HG02870 (cell line): ENCODE measurements around the gene SEMA4B.
"Not testable (repeated sequence)": the region's sequence is repeated elsewhere in the genome, so short reads cannot be mapped to it uniquely, and the experiment has no call there.

Source experiments
- ATAC-seq: cut with Tn5 transposase; IDR thresholded peaks from one replicate; pipeline ENCODE4 v1.9.1; 2021; ENCODE audit warnings: mild to moderate bottlenecking, moderate library complexity; ENCODE audit not compliant: unreplicated experiment

Gene SEMA4B

GRCh38 chr15:90257776-90258175, 56.6 kb downstream of the SEMA4B start:
- ATAC-seq, result no peak

GRCh38 chr15:90259524-90259923, 58.4 kb downstream of the SEMA4B start:
- peak; percentile 84 for ATAC-seq

- not testable (repeated sequence) for ATAC-seq
These were observed 59.6 kb downstream of the SEMA4B start for GRCh38 chr15:90260731-90261130.

- no peak for ATAC-seq
These were observed 60.7 kb downstream of the SEMA4B start for GRCh38 chr15:90261811-90262210.

DNA sequence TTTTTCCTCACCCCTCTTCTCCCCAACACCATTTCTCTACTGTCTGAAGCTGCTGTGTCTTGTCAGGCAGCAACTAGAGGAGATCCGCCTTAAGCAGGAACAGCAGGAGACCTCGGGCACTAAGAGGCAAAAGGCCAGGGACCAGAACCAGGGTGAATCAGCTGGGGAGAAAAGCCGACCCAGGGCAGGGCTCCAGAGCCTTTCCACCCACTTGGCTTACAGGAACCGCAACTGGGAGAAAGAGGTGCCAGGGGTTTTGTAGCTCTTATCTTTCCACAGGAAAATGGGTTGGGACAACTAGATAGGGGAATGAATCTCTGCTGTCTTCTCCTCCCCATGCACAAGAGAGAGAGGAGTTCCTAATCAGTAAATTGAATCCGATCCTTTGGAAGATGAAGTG, 61.3 kb downstream of the SEMA4B start:
- no peak for ATAC-seq

GRCh38 chr15:90264671-90265070, 63.5 kb downstream of the SEMA4B start:
- no peak for ATAC-seq

DNA sequence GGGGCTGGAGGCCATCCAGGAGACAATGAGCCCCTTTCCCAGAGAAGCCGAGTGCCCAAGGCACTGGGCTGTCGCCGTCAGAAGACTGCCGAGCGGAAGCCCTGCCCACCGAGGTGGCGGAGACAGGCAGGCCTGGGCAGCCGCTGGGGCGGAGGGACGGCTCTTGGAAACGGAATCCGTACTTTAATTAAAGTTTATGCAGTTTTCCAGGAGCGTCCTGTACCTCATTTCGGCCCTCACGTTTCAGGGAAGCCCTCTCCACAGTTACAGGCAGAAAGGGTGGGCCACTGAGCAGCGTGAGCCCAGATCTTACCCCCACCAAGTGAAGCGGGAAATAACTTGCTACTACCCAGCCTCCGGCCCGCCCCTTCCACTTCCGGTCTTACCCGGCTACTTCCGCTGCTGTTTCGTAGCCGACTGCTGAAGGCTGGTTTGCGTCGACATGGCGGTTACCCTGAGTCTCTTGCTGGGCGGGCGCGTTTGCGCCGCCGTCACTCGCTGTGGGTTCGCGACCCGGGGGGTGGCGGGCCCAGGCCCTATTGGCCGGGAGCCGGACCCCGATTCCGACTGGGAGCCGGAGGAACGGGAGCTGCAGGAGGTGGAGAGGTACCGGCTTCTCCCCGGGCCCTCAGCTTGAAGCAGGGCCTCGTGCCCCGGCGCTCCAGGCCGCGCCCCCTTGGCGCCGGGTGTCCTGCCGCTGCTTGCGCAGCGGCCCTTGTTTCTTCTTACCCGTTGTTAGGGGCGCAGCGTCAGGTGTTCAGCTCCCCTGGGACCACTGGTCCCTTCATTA, 64.3 kb downstream of the SEMA4B start, which contains the start of gene NGRN:
TSS of gene NGRN (plus strand) at position 402 of the 790 bp plus-strand sequence. CDS start at position 443, 41 bp downstream.
- ATAC-seq, result peak; percentile 92

DNA sequence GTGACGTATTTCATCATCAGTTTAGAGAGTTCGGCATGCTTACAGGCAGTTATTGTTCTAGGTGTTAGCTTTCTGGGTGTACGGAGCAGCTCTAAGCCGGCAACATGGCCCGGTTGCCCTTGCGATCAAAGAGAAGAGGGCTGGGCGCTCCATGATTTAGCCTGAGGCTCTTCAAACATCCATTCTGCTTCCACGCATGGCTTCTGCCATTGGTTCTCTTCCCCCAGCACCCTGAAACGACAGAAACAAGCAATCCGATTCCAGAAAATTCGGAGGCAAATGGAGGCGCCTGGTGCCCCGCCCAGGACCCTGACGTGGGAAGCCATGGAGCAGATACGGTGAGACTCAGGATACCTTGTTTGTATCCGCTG, 64.9 kb downstream of the SEMA4B start:
- peak; percentile 15 for ATAC-seq

DNA sequence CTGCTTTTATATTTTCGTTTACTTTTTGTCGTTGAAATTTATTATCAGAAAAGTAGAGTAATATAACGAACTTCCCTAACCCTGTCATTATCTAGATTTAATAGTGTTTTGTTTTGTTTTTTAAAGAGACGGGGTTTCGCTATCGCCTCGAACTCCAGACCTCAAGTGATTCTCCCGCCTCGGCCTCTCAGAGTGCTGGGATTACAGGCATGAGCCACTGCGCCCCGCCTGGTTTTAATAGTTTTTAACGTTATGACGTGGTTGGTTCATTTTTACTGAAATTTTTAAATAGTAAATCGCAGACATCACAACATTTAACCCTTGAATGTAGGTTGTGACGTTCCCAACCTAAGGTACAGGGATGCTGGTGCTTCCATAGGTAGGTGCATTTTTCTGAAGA, 65.4 kb downstream of the SEMA4B start:
- no peak for ATAC-seq

DNA sequence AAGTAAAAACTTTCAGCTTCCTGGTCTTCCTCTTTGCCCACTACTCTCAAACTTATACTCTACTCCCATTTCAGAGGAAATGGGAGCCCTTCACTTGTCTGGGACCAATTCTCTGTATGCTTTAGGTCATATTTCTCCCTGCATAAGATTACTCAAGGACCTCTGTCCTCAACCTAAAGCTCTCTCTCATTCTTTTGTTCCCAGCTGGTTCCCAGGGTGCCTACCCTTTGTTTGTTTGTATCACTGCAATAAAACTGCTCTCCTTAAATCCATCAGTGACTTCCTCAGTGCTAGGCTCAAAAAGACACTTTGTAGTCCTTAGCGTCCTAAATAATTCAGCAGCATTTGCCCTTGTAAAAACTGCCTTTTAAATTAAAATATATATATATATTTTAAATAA, 67.3 kb downstream of the SEMA4B start:
- ATAC-seq, result no peak

DNA sequence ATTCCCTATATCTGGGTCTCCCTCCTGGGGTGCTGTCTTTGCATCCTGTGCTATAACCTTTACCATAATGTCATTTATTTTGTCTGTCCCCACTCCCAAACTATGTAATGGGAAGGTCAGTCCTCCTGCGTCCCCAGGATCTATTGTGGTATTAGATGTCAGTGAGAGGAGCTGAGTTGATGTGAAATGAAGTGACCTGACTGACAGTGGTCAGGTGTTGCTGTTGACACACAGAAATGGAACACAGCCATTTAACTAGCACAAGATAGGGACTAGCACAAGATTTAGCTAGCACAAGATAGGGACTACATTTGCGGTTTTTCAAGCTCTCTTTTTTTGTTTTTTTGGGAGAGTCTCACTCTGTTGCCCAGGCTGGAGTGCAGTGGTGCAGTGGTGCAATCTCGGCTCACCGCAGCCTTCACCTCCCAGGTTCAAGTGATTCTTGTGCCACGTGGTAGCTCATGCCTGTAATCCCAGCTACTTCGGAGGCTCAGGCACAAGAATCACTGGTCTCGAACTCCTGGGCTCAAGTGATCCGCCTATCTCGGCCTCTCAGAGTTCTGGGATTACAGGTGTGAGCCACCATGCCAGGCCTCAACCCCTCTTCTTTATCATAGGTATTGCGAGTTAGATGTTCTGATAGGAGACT, 69.5 kb downstream of the SEMA4B start:
- no peak for ATAC-seq

DNA sequence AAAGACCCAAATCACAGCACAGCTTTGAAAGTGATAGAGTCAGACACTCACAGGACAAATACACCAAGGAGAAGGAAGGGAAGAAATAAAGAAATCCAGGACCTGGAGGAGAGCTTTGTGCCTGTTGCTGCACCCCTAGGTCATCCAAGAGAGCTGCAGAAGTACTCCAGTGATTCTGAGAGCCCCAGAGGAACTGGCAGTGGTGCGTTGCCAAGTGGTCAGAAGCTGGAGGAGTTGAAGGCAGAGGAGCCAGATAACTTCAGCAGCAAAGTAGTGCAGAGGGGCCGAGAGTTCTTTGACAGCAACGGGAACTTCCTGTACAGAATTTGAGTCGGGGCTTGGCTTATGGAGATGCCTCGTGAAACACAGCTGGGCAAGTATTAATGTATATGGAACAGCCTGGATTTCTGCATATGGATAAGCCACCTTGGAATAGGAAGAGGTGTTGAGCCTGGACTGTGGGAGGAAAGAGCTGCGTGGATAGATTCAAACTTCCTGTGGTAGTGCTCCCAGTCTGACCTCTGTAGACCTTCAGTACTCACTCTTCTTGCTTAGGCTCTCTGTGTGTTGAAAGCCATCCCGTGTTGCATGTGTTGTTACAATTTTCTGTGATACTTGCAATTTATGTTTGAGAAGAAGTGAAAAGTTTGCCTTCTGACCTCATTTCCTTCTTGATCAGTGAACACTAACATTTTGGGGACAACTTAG, 70.5 kb downstream of the SEMA4B start:
- no peak for ATAC-seq

DNA sequence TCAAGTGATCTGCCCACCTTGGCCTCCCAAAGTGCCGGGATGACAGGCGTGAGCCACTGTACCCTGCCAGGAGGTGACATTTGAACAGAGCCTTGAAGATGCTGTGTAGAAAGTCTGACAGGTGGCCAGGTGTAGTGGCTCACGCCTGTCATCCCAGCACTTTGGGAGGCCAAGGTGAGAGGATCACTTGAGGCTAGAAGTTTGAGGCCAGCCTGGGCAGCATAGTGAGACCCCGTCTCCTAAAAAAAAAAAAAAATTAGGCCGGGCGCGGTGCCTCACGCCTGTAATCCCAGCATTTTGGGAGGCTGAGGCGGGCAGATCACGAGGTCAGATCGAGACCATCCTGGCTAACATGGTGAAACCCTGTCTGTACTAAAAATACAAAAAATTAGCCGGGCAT, 77.3 kb downstream of the SEMA4B start:
- ATAC-seq, result not testable (repeated sequence)
